NCI-H82 treated with DMSO at 0.1 percent for 48 hours (cell line): ENCODE measurements around the gene WDFY2.
"Not testable (repeated sequence)": the region's sequence is repeated elsewhere in the genome, so short reads cannot be mapped to it uniquely, and the experiment has no call there.

ENCODE experiments used
- DNase-seq: peaks from one replicate; lab custom pipeline; 2025; ENCODE audit not compliant: unreplicated experiment; lab: John Stamatoyannopoulos, UW

Gene WDFY2

GRCh38 chr13:51663973-51664957, 80.0 kb downstream of the WDFY2 start:
- peak; percentile 46 for DNase-seq

- no peak for DNase-seq
Measured at GRCh38 chr13:51665456-51665855, 81.2 kb downstream of the WDFY2 start.

DNA sequence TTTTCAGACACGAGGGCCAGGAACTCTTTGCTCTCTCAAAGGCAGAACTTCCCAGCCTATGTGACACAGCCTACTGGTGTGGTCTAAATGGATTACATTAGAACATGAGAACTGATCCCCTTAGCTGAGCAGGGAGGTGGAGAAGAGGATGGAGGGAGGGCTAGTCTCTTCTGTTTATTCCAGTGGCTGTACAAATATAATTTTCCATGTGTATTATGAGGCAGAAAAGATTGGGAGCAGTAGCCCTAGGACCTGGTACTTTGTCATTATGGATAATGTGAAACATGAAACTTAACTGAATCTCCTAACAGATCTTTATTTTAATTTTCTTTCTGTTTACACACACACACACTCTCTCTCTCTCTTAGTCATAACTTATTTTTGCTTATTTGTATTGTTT, 82.1 kb downstream of the WDFY2 start:
- DNase-seq = peak; percentile 83

- no peak for DNase-seq
Measured at GRCh38 chr13:51666839-51667238, 82.6 kb downstream of the WDFY2 start.

DNA sequence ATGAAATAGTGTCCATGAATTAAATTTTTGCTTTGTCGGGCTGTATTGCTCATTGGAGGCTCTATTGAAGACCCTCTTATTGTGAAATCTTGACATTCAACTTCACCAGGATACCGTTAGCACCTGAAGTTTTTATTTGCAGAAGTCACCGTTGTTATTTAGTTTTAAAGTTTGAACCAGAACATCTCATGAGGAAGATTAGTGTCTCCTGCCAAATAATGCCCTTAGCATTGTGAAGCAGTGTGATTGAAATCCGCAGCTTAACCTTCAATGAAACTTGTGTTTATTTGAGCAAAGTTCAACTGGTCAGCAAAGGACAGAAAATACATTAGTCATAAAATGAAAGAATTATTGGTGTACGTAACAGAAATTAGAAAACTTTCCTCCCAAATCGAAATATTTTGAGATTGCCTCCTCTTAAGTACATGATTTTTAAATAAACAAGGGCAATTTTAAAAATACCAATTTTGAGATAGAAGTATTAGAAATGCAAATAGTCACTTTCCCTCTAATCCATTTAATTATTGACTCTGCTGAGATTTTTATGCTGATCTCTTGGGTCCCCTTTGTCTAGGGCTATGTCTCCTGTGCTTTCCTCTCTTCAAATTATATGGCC, 84.4 kb downstream of the WDFY2 start:
- no peak for DNase-seq

DNA sequence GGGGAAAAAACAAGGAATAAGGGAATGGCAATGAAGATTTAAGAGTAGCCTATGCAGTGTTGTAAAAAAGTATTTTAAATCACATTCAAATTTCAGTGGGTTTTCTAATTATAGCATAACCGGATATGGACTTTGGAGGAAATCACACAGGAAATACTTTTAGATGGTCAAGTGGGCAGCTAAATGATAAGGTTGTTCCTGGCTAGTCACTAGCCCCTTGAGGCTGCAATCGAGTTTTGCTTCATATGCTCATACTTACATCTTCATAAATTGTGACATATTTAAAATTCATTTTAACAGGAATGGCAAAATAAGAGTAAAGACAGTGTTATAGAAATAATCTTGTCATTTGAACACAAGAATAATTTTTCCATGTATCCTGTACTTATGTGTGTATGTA, 88.9 kb downstream of the WDFY2 start:
- no peak for DNase-seq

GRCh38 chr13:51674276-51674675, 90.0 kb downstream of the WDFY2 start:
- DNase-seq = no peak

DNA sequence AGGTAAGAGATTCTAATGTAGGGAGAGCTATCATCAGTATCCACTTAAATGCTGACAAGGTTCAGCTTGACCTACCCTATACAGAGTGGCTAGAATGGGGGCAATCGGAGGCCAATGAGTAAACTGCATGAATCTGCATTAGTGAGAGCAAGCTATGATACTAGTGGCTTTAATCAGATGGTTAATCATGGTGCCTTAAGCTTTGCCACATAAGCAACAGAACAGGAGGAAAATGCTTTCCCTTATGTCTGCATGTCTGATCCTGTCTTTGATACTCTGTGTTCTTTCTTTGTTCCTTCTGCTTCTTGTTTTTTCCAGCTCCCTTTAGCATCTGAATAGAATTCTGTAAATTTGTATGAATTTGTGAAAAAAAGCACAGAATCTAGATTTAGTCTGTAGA, 91.1 kb downstream of the WDFY2 start:
- no peak for DNase-seq

GRCh38 chr13:51675877-51676276, 91.6 kb downstream of the WDFY2 start:
- DNase-seq = no peak

DNA sequence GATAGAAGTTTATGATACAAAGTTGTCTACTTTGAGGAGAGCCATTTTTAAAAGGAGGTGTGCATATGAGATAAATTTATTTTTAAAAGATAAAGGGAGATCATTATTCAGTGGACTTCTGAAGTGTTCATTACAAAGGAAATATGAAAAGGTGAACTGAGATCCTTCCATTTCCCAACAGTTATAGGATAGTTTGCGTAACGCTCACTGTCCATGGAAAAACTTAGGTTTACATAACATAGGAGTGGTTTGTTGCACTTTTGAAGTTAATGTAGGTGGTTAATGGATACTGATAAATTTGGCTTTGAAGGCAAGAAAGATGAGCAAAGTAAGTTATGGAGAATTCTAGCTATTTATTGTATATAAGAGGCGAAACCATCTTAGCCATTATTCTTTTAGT, 92.5 kb downstream of the WDFY2 start:
- DNase-seq = no peak

DNA sequence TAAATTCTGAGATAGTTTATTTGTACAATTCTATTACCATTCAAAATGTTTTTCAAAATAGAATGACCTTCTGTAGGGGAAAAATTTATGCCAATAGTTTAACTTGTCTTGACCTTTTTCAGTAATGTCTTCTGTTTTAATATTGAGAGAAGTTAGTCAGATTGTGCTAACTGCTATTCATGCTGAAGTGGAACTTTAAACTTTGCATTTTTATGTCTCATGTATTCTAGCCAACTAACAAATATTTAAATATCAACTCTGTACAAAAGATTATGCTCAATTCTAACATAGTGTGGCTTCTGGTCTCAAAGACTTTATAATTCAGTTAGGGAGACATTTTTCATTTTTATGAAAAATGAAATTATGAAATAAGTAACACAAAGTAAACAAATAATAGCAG, 94.2 kb downstream of the WDFY2 start:
- DNase-seq = no peak

DNA sequence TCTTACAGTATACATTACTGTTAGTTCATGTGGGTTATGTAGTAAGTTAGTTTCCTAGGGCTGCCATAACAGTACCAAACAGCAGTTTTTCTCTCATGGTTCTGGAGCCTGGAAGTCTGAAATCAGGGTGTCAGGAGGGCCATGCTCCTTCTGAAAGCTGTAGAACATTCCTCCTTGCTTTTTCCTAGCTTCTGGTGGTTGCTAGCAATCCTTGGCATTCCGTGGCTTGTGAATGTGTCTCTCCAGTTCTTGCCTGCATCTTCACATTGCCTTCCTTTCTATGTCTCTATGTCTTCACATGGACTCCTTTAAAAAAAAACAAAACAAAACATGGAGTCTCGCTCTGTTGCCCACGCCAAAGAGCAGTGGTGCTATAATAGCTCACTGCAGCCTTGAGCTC, 95.4 kb downstream of the WDFY2 start:
- DNase-seq = no peak

DNA sequence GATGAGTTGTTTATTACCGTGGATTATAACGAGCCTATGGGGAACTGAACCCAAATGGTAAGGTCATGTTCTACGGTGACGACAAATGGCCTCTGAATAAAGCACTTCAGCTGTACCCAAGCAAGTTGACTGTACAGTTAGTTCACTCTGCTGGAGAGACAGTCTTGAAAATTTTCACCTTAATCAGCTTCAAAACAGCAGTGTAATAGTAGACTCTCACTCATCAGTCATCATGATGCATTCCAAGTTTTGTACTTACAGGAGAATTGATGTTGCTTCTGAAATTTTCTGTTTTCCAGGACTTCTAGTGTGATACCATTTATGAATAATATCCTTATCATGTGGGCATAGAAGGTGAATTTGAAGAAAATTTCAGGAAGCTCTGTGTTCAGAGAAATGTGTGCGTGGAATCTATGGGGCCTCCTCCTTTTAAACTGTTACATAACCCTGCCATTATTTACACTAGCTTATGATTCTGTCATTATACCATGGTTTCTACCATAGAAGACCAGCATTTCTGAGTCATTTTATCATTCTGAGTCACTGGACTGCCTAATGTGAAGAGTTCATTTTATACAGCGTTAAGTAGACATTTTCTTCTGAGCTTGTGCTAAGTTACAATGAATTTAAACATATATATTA, 96.9 kb downstream of the WDFY2 start:
- no peak for DNase-seq

GRCh38 chr13:51682686-51683085, 98.4 kb downstream of the WDFY2 start:
- DNase-seq = no peak

- no peak for DNase-seq
Measured at GRCh38 chr13:51683597-51683996, 99.3 kb downstream of the WDFY2 start.

DNA sequence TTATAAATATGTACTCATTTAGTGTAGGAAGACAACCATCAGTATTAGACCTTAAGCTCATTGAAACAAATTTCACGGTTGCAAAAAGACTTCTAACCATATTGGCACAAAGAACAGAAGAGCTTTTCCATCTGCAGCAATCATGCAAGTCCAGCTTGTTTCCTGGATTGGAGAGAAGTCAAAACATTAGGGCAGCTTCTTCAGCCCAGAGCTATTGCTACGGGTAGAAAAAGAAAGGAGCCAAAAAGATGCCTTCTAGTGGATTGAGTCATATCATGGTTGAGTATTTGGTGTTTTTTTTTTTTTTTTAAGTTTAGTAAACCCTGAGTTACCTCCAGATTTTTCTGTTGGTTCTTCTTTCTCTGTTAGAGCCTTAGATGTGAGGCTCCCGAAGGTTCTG, 99.8 kb downstream of the WDFY2 start:
- no peak for DNase-seq

GRCh38 chr13:51687947-51688714, 103.9 kb downstream of the WDFY2 start:
- no peak for DNase-seq

GRCh38 chr13:51688937-51689662, 104.8 kb downstream of the WDFY2 start:
- no peak for DNase-seq

DNA sequence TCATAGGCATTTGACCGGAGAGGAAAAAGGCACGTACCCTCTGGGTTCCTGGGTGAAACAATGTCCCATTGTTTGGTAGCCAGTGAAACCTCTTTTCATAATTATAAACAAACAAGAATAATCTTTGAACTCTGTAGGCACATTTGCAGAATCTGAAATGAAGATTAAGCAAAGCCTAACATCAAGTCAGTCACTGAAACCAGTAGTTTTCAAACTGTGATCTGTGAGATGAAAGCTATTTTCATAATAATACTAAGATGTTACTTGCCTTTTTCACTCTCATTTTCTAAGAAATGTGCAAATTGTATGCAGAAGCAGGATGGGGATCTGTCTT, 105.4 kb downstream of the WDFY2 start:
- DNase-seq = no peak

DNA sequence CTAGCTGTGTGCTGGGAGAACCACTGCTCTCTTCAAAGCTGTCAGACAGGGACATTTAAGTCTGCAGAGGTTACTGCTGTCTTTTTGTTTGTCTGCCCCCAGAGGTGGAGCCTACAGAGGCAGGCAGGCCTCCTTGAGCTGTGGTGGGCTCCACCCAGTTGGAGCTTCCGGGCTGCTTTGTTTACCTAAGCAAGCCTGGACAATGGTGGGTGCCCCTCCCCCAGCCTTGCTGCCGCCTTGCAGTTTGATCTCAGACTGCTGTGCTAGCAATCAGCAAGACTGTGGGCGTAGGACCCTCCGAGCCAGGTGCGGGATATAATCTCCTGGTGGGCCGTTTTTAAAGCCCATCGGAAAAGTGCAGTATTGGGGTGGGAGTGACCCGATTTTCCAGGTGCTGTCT, 111.4 kb downstream of the WDFY2 start:
- DNase-seq = not testable (repeated sequence)

GRCh38 chr13:51697181-51697580, 112.9 kb downstream of the WDFY2 start:
- DNase-seq = no peak
